HG02588 (cell line): ENCODE results near the gene FCHSD2.
"Not testable (repeated sequence)": the region's sequence is repeated elsewhere in the genome, so short reads cannot be mapped to it uniquely, and the experiment has no call there.

Experiments
- ATAC-seq: cut with Tn5 transposase; IDR thresholded peaks from one replicate; pipeline ENCODE4 v1.9.1; 2021; ENCODE audit warnings: mild to moderate bottlenecking, moderate library complexity; ENCODE audit not compliant: unreplicated experiment

The FCHSD2 gene

GRCh38 chr11:72896431-72896830 lies 245.7 kb downstream of the FCHSD2 start:
- ATAC-seq, result no peak

- no peak for ATAC-seq
These were observed 251.2 kb downstream of the FCHSD2 start for GRCh38 chr11:72890881-72891280.

- ATAC-seq, result no peak
These were observed 255.5 kb downstream of the FCHSD2 start for GRCh38 chr11:72886619-72887018.

- no peak for ATAC-seq
These were observed 256.1 kb downstream of the FCHSD2 start for GRCh38 chr11:72885749-72886609.

- ATAC-seq, result no peak
These were observed 266.0 kb downstream of the FCHSD2 start for GRCh38 chr11:72876147-72876546.

GRCh38 chr11:72875736-72876135 lies 266.4 kb downstream of the FCHSD2 start:
- no peak for ATAC-seq

GRCh38 chr11:72872012-72872411 lies 270.1 kb downstream of the FCHSD2 start:
- ATAC-seq, result no peak

GRCh38 chr11:72871119-72871518 lies 271.0 kb downstream of the FCHSD2 start:
- ATAC-seq, result no peak

- ATAC-seq, result no peak
These were observed 272.3 kb downstream of the FCHSD2 start for GRCh38 chr11:72869831-72870230.

- ATAC-seq, result no peak
These were observed 274.1 kb downstream of the FCHSD2 start for GRCh38 chr11:72867970-72868369.

GRCh38 chr11:72864702-72865655 lies 277.1 kb downstream of the FCHSD2 start:
- no peak for ATAC-seq

- ATAC-seq, result no peak
These were observed 278.2 kb downstream of the FCHSD2 start for GRCh38 chr11:72863916-72864315.

- ATAC-seq, result no peak
These were observed 279.0 kb downstream of the FCHSD2 start for GRCh38 chr11:72863091-72863490.

GRCh38 chr11:72860592-72860991 lies 281.5 kb downstream of the FCHSD2 start:
- no peak for ATAC-seq

- no peak for ATAC-seq
These were observed 282.1 kb downstream of the FCHSD2 start for GRCh38 chr11:72860010-72860409.

- no peak for ATAC-seq
These were observed 283.0 kb downstream of the FCHSD2 start for GRCh38 chr11:72859126-72859525.

- ATAC-seq, result not testable (repeated sequence)
These were observed 283.9 kb downstream of the FCHSD2 start for GRCh38 chr11:72858267-72858666.

- no peak for ATAC-seq
These were observed 285.4 kb downstream of the FCHSD2 start for GRCh38 chr11:72856551-72857345.

GRCh38 chr11:72856065-72856464 lies 286.1 kb downstream of the FCHSD2 start:
- no peak for ATAC-seq

- no peak for ATAC-seq
These were observed 290.4 kb downstream of the FCHSD2 start for GRCh38 chr11:72851726-72852125.

- no peak for ATAC-seq
These were observed 291.3 kb downstream of the FCHSD2 start for GRCh38 chr11:72850832-72851231.
